ENCODE data around the gene VWF. TPM values are rescaled to one million over a fixed set of nuclear protein-coding genes. Genes with fewer than 3 reads are reported as not detected.
"Not testable (repeated sequence)": the region's sequence is repeated elsewhere in the genome, so short reads cannot be mapped to it uniquely, and the experiment has no call there.

Gene VWF
- total RNA-seq, 1 experiment from 2014 or later: 0.34 TPM

- in situ Hi-C loops (cut with HindIII; ENCODE audit: low sequenced_read_pairs): no loop called here
- DNase-seq (ENCODE audit: low spot score): no peak
Measured at GRCh38 chr12:6046511-6047180, 77.8 kb downstream of the VWF start.

- no peak for DNase-seq (ENCODE audit: low spot score)
- in situ Hi-C loops (cut with HindIII; ENCODE audit: low sequenced_read_pairs): no loop called here
Measured at GRCh38 chr12:6045438-6045837, 79.0 kb downstream of the VWF start.

GRCh38 chr12:6044082-6044481 is 80.4 kb downstream of the VWF start:
- DNase-seq (ENCODE audit: low spot score): no peak
- in situ Hi-C loops (cut with HindIII; ENCODE audit: low sequenced_read_pairs): no loop called here

GRCh38 chr12:6042446-6042845 is 82.0 kb downstream of the VWF start:
- no peak for DNase-seq (ENCODE audit: low spot score)
- in situ Hi-C loops (cut with HindIII; ENCODE audit: low sequenced_read_pairs): no loop called here

- in situ Hi-C loops (cut with HindIII; ENCODE audit: low sequenced_read_pairs): no loop called here
- DNase-seq (ENCODE audit: low spot score): no peak
Measured at GRCh38 chr12:6041891-6042290, 82.6 kb downstream of the VWF start.

GRCh38 chr12:6040815-6041214 is 83.7 kb downstream of the VWF start:
- DNase-seq (ENCODE audit: low spot score): no peak
- in situ Hi-C loops (cut with HindIII; ENCODE audit: low sequenced_read_pairs): no loop called here

GRCh38 chr12:6039894-6040601 is 84.4 kb downstream of the VWF start:
- in situ Hi-C loops (cut with HindIII; ENCODE audit: low sequenced_read_pairs): no loop called here
- peak; percentile 78 for DNase-seq (ENCODE audit: low spot score)

GRCh38 chr12:6038160-6038559 is 86.3 kb downstream of the VWF start:
- DNase-seq (ENCODE audit: low spot score): peak; percentile 43
- in situ Hi-C loops (cut with HindIII; ENCODE audit: low sequenced_read_pairs): no loop called here

- in situ Hi-C loops (cut with HindIII; ENCODE audit: low sequenced_read_pairs): no loop called here
- DNase-seq (ENCODE audit: low spot score): no peak
Measured at GRCh38 chr12:6037459-6037858, 87.0 kb downstream of the VWF start.

GRCh38 chr12:6036509-6036908 is 88.0 kb downstream of the VWF start:
- DNase-seq (ENCODE audit: low spot score): no peak
- in situ Hi-C loops (cut with HindIII; ENCODE audit: low sequenced_read_pairs): no loop called here

- in situ Hi-C loops (cut with HindIII; ENCODE audit: low sequenced_read_pairs): no loop called here
- DNase-seq (ENCODE audit: low spot score): no peak
Measured at GRCh38 chr12:6034596-6034995, 89.9 kb downstream of the VWF start.

- in situ Hi-C loops (cut with HindIII; ENCODE audit: low sequenced_read_pairs): no loop called here
- no peak for DNase-seq (ENCODE audit: low spot score)
Measured at GRCh38 chr12:6033546-6033945, 90.9 kb downstream of the VWF start.

- DNase-seq (ENCODE audit: low spot score): no peak
- in situ Hi-C loops (cut with HindIII; ENCODE audit: low sequenced_read_pairs): no loop called here
Measured at GRCh38 chr12:6032726-6033125, 91.7 kb downstream of the VWF start.

- in situ Hi-C loops (cut with HindIII; ENCODE audit: low sequenced_read_pairs): no loop called here
- DNase-seq (ENCODE audit: low spot score): no peak
Measured at GRCh38 chr12:6031001-6031400, 93.5 kb downstream of the VWF start.

- no peak for DNase-seq (ENCODE audit: low spot score)
- in situ Hi-C loops (cut with HindIII; ENCODE audit: low sequenced_read_pairs): no loop called here
Measured at GRCh38 chr12:6030081-6030480, 94.4 kb downstream of the VWF start.

GRCh38 chr12:6029401-6029800 is 95.1 kb downstream of the VWF start:
- no peak for DNase-seq (ENCODE audit: low spot score)
- in situ Hi-C loops (cut with HindIII; ENCODE audit: low sequenced_read_pairs): no loop called here

GRCh38 chr12:6026998-6027397 is 97.5 kb downstream of the VWF start:
- no peak for DNase-seq (ENCODE audit: low spot score)
- in situ Hi-C loops (cut with HindIII; ENCODE audit: low sequenced_read_pairs): no loop called here

GRCh38 chr12:6025703-6026298 is 98.7 kb downstream of the VWF start:
- DNase-seq (ENCODE audit: low spot score); in situ Hi-C loops (cut with HindIII; ENCODE audit: low sequenced_read_pairs): not testable (repeated sequence)

- DNase-seq (ENCODE audit: low spot score); in situ Hi-C loops (cut with HindIII; ENCODE audit: low sequenced_read_pairs): not testable (repeated sequence)
Measured at GRCh38 chr12:6024066-6024465, 100.4 kb downstream of the VWF start.

- no peak for DNase-seq (ENCODE audit: low spot score)
- in situ Hi-C loops (cut with HindIII; ENCODE audit: low sequenced_read_pairs): no loop called here
Measured at GRCh38 chr12:6020930-6021329, 103.5 kb downstream of the VWF start.

- in situ Hi-C loops (cut with HindIII; ENCODE audit: low sequenced_read_pairs); DNase-seq (ENCODE audit: low spot score): not testable (repeated sequence)
Measured at GRCh38 chr12:6020511-6020910, 104.0 kb downstream of the VWF start.
